Spinal cord (tissue), 10 donors: ENCODE data around the gene KCNH2. TPM values are rescaled to one million over a fixed set of nuclear protein-coding genes. Genes with fewer than 3 reads are reported as not detected.

ENCODE experiments used
- DNase-seq, 6 donors: peaks; one replicate each; pipeline versions ENCODE4 v3.0.0 to v3.0.0-alpha.2; 2013 to 2015; ENCODE audit warnings: low spot score in 6 of 6, low read depth in 4 of 6
- H3K27ac ChIP-seq: one replicate; pipeline ENCODE4 v1.5.1; 2013; ENCODE audit warnings: low read depth, low read length, control low read depth
- H3K27me3 ChIP-seq: one replicate; pipeline ENCODE4 v1.6.1; 2013; ENCODE audit warnings: low read length; ENCODE audit not compliant: control insufficient read depth, insufficient read depth
- H3K36me3 ChIP-seq: one replicate; pipeline ENCODE4 v1.6.1; 2013; ENCODE audit warnings: low read length; ENCODE audit not compliant: control insufficient read depth, insufficient read depth
- H3K4me1 ChIP-seq: one replicate; pipeline ENCODE4 v1.6.1; 2013; ENCODE audit warnings: low read length; ENCODE audit not compliant: control insufficient read depth, insufficient read depth
- H3K4me3 ChIP-seq: one replicate; pipeline ENCODE4 v1.5.1; 2013; ENCODE audit warnings: low read depth, low read length, control low read depth
- H3K9me3 ChIP-seq: one replicate; pipeline ENCODE4 v1.6.1; 2013; ENCODE audit warnings: low read length; ENCODE audit not compliant: control insufficient read depth, insufficient read depth
- WGBS: methylation state at CpG from one replicate; pipeline ENCODE4 v1.1.5; 2013; ENCODE audit warnings: missing lambda C conversion rate; ENCODE audit not compliant: insufficient coverage; 5-methylcytosine and 5-hydroxymethylcytosine counted together
- polyA plus RNA-seq, 2 donors: library from polyadenylated mRNA; unstranded; fragments of 120-200 nt; gene quantifications; one replicate each; pipeline ENCODE4 v1.2.1, GENCODE V29; 2013; ENCODE audit not compliant: insufficient read length in 2 of 2
- total RNA-seq, 2 donors: library from RNA; depleted of rRNA in 1 of 2; stranded (reverse); fragments of 120-200 nt in 1 of 2; fragments of >200 nt in 1 of 2; gene quantifications; one replicate each; pipeline versions ENCODE4 v1.2.3 to v1.2.4, GENCODE V29; 2013 to 2014
- donor health status: healthy.

The KCNH2 gene
- total and polyA plus RNA-seq, 4 donors, result 9.1 to 39.4 (median 24.8) TPM

- Histone ChIP-seq H3K4me3 (no peak overlapping the region), H3K4me1 (peaks cover 37% of the 10 kb centered on the region), H3K36me3 (peaks cover 13% of the 10 kb centered on the region), H3K27me3 (peaks cover 3% of the 10 kb centered on the region), H3K9me3 (no peaks in the 10 kb centered on the region), H3K27ac (no peak overlapping the region)
- WGBS, result 86% methylated on average over 7 of the region's 7 CpGs
- DNase-seq, result no peak
Measured at GRCh38 chr7:151007469-151007898, 29.4 kb upstream of the KCNH2 start.

GRCh38 chr7:151006590-151007300 lies 28.6 kb upstream of the KCNH2 start:
- Histone ChIP-seq H3K36me3 (peaks cover 10% of the 10 kb centered on the region), H3K27me3 (no peaks in the 10 kb centered on the region), H3K4me3 (no peak overlapping the region), H3K27ac (no peak overlapping the region), H3K9me3 (no peaks in the 10 kb centered on the region), H3K4me1 (peaks cover 33% of the 10 kb centered on the region)
- DNase-seq, result no peak
- 82% methylated on average over 23 of the region's 23 CpGs for WGBS

GRCh38 chr7:151005566-151005965 lies 27.4 kb upstream of the KCNH2 start:
- Histone ChIP-seq H3K27me3 (no peaks in the 10 kb centered on the region), H3K4me3 (no peak overlapping the region), H3K4me1 (peaks cover 30% of the 10 kb centered on the region), H3K27ac (no peak overlapping the region), H3K9me3 (no peaks in the 10 kb centered on the region), H3K36me3 (peaks cover 14% of the 10 kb centered on the region)
- no peak for DNase-seq
- WGBS, result 79% methylated on average over 6 of the region's 9 CpGs

GRCh38 chr7:151003572-151003971 lies 25.5 kb upstream of the KCNH2 start:
- 52% methylated on average over 12 of the region's 12 CpGs for WGBS
- H3K4me1 ChIP-seq, result peaks cover 12% of the 10 kb centered on the region
- H3K27ac ChIP-seq, result no peak overlapping the region
- no peaks in the 10 kb centered on the region for H3K9me3 ChIP-seq
- H3K4me3 ChIP-seq, result no peak overlapping the region
- H3K27me3 ChIP-seq, result no peaks in the 10 kb centered on the region
- peaks cover 11% of the 10 kb centered on the region for H3K36me3 ChIP-seq
- DNase-seq, result no peak

- Histone ChIP-seq H3K9me3 (no peaks in the 10 kb centered on the region), H3K27ac (no peak overlapping the region), H3K4me1 (peaks cover 3% of the 10 kb centered on the region), H3K27me3 (no peaks in the 10 kb centered on the region), H3K36me3 (peaks cover 5% of the 10 kb centered on the region), H3K4me3 (no peak overlapping the region)
- no peak for DNase-seq
- WGBS, result 96% methylated on average over 15 of the region's 16 CpGs
Measured at GRCh38 chr7:151001546-151001945, 23.4 kb upstream of the KCNH2 start.

GRCh38 chr7:151000897-151001495 lies 22.9 kb upstream of the KCNH2 start:
- H3K27ac ChIP-seq, result no peak overlapping the region
- whole genome bisulfite sequencing, result 92% methylated on average over 11 of the region's 13 CpGs
- H3K4me1 ChIP-seq, result peaks cover 7% of the 10 kb centered on the region
- H3K27me3 ChIP-seq, result no peaks in the 10 kb centered on the region
- no peak overlapping the region for H3K4me3 ChIP-seq
- peaks cover 5% of the 10 kb centered on the region for H3K36me3 ChIP-seq
- no peaks in the 10 kb centered on the region for H3K9me3 ChIP-seq
- no peak for DNase-seq

GRCh38 chr7:150999497-151000230 lies 21.5 kb upstream of the KCNH2 start:
- H3K9me3 ChIP-seq, result no peaks in the 10 kb centered on the region
- H3K36me3 ChIP-seq, result peaks cover 5% of the 10 kb centered on the region
- H3K4me3 ChIP-seq, result no peak overlapping the region
- no peaks in the 10 kb centered on the region for H3K27me3 ChIP-seq
- no peak overlapping the region for H3K27ac ChIP-seq
- H3K4me1 ChIP-seq, result peaks cover 13% of the 10 kb centered on the region
- no peak for DNase-seq
- WGBS, result 97% methylated on average over 4 of the region's 5 CpGs

GRCh38 chr7:150999001-150999400 lies 20.9 kb upstream of the KCNH2 start:
- WGBS, result 93% methylated on average over 12 of the region's 12 CpGs
- no peak overlapping the region for H3K4me3 ChIP-seq
- peaks cover 14% of the 10 kb centered on the region for H3K4me1 ChIP-seq
- H3K27ac ChIP-seq, result no peak overlapping the region
- no peak for DNase-seq
- H3K36me3 ChIP-seq, result peaks cover 5% of the 10 kb centered on the region
- no peaks in the 10 kb centered on the region for H3K9me3 ChIP-seq
- no peaks in the 10 kb centered on the region for H3K27me3 ChIP-seq

- 84% methylated on average over 20 of the region's 20 CpGs for WGBS
- no peak for DNase-seq
- H3K4me1 ChIP-seq, result peaks cover 14% of the 10 kb centered on the region
- H3K36me3 ChIP-seq, result peaks cover 5% of the 10 kb centered on the region
- no peaks in the 10 kb centered on the region for H3K9me3 ChIP-seq
- H3K4me3 ChIP-seq, result no peak overlapping the region
- no peaks in the 10 kb centered on the region for H3K27me3 ChIP-seq
- H3K27ac ChIP-seq, result no peak overlapping the region
Measured at GRCh38 chr7:150998341-150998740, 20.2 kb upstream of the KCNH2 start.
